ENCODE results near the gene TUT7. TPM values are rescaled to one million over a fixed set of nuclear protein-coding genes. Genes with fewer than 3 reads are reported as not detected.

TUT7 gene
- total RNA-seq, 2 experiments from 2014 or later = 29.2 to 43.4 TPM

- no peak for DNase-seq (ENCODE audit: low spot score)
- no peak overlapping the region for H3K4me2 ChIP-seq (ENCODE audit: low read length)
- BruUV-seq (replicated peaks) = no TSS peak
- no peaks in the 10 kb centered on the region; the same call in 1 of the 2 replicates for H3K79me2 ChIP-seq (ENCODE audit: insufficient read depth, low read depth, low read length)
- peaks cover 34% of the 10 kb centered on the region for H3K4me1 ChIP-seq (ENCODE audit: insufficient read depth, low read length, poor library complexity, severe bottlenecking)
- H2AFZ ChIP-seq (ENCODE audit: low read length) = no peak overlapping the region
- TF ChIP-seq CTCF (conservative IDR thresholded peaks at IDR 0.05; ENCODE audit: low read length) (no peak), EZH2phosphoT487 (IDR thresholded peaks at IDR 0.05; ENCODE audit: borderline replicate concordance, low read depth, low read length) (no peak)
- no peaks in the 10 kb centered on the region for H3K9me3 ChIP-seq (ENCODE audit: low read length)
- H3K27ac ChIP-seq (ENCODE audit: low read depth, low read length, poor library complexity, severe bottlenecking) = no peak overlapping the region
- no peaks in the 10 kb centered on the region for H3K9me2 ChIP-seq (ENCODE audit: insufficient read depth, low read length)
- H3K4me3 ChIP-seq (ENCODE audit: low read depth, low read length, poor library complexity, severe bottlenecking) = no peak overlapping the region
- intact Hi-C loops (cut with micrococcal nuclease; ENCODE audit: unreplicated experiment) = no loop called here
- ChIA-PET POLR2A (interaction anchor here (0.5 to 4.3 kb wide), 5 partner anchors 8 to 620 kb away, joined by 3 to 27 read pairs (median 3); no protein-coding TSS in a partner anchor), CTCF (ENCODE audit: unreplicated experiment) (no interaction called here)
- 0 out of 2 replicates have a peak, but pooled peaks cover 2% of the 10 kb centered on the region for H4K20me1 ChIP-seq (ENCODE audit: insufficient read depth, low read length)
- peaks cover 92% of the 10 kb centered on the region for H3K36me3 ChIP-seq (ENCODE audit: insufficient read depth, low read length)
Observed at GRCh38 chr9:86341007-86341491, 13.2 kb downstream of the TUT7 start.

GRCh38 chr9:86340356-86341006 lies 13.7 kb downstream of the TUT7 start:
- POLR2A ChIA-PET = interaction anchor here (1.3 to 4.3 kb wide), 2 partner anchors 9 to 15 kb away, joined by 4 to 27 read pairs; no protein-coding TSS in a partner anchor
- Histone ChIP-seq H4K20me1 (ENCODE audit: insufficient read depth, low read length) (no peaks in the 10 kb centered on the region), H3K36me3 (ENCODE audit: insufficient read depth, low read length) (peaks cover 92% of the 10 kb centered on the region), H2AFZ (ENCODE audit: low read length) (no peak overlapping the region), H3K4me1 (ENCODE audit: insufficient read depth, low read length, poor library complexity, severe bottlenecking) (peaks cover 34% of the 10 kb centered on the region), H3K4me2 (ENCODE audit: low read length) (no peak overlapping the region), H3K27ac (ENCODE audit: low read depth, low read length, poor library complexity, severe bottlenecking) (no peak overlapping the region), H3K9me2 (ENCODE audit: insufficient read depth, low read length) (no peaks in the 10 kb centered on the region), H3K4me3 (ENCODE audit: low read depth, low read length, poor library complexity, severe bottlenecking) (no peak overlapping the region), H3K79me2 (ENCODE audit: insufficient read depth, low read depth, low read length) (no peaks in the 10 kb centered on the region; the same call in 1 of the 2 replicates), H3K9me3 (ENCODE audit: low read length) (no peaks in the 10 kb centered on the region)
- TF ChIP-seq CTCF (conservative IDR thresholded peaks at IDR 0.05; ENCODE audit: low read length) (no peak), EZH2phosphoT487 (IDR thresholded peaks at IDR 0.05; ENCODE audit: borderline replicate concordance, low read depth, low read length) (no peak)
- BruUV-seq (replicated peaks) = no TSS peak
- intact Hi-C loops (cut with micrococcal nuclease; ENCODE audit: unreplicated experiment) = no loop called here
- CTCF ChIA-PET (ENCODE audit: unreplicated experiment) = interaction anchor here (1.2 kb wide), 1 partner anchor 8 kb away, joined by 4 read pairs; no protein-coding TSS in a partner anchor
- no peak for DNase-seq (ENCODE audit: low spot score)
